Amygdala (tissue), 56 donors: ENCODE measurements around the gene NIFK.
A peak's percentile ranks its signal among the peaks of the same experiment; 100 is the strongest.
"Not testable (repeated sequence)": the region's sequence is repeated elsewhere in the genome, so short reads cannot be mapped to it uniquely, and the experiment has no call there.

ENCODE experiments used
- DNase-seq, 56 donors: peaks; one replicate each; lab custom pipeline; 2025; lab: John Stamatoyannopoulos, UW

NIFK gene

GRCh38 chr2:121697108-121697631, 39.5 kb downstream of the NIFK start:
- no peak for DNase-seq

- DNase-seq, result no peak
These were observed 40.2 kb downstream of the NIFK start for GRCh38 chr2:121696410-121696930.

- no peak for DNase-seq
These were observed 41.6 kb downstream of the NIFK start for GRCh38 chr2:121695171-121695451.

GRCh38 chr2:121694398-121695170, 42.1 kb downstream of the NIFK start:
- no peak for DNase-seq

GRCh38 chr2:121690572-121690971, 46.1 kb downstream of the NIFK start:
- DNase-seq, result not testable (repeated sequence)

- DNase-seq, result no peak
These were observed 46.6 kb downstream of the NIFK start for GRCh38 chr2:121690095-121690494.

DNA sequence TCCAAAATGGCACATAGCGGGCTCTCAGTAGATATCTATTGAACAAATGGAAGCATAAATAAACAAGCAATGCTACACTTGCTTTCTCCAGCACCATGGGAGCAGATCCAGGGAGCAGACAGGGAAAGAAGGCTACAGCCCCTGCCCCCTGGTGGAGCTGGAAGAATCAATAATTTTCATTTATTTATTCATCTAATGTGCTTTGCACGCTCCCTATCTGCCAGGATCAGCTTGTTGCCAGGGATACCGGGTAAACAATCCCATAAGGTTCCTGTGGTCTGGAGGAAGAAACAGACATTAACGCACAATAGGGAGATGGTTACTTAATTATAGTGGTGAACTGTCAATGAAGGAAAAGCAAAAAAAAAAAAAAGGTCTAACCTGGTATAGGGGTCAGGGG, 47.3 kb downstream of the NIFK start:
- DNase-seq, result peak in 2 of 56 donors; percentile 2 to 35

DNA sequence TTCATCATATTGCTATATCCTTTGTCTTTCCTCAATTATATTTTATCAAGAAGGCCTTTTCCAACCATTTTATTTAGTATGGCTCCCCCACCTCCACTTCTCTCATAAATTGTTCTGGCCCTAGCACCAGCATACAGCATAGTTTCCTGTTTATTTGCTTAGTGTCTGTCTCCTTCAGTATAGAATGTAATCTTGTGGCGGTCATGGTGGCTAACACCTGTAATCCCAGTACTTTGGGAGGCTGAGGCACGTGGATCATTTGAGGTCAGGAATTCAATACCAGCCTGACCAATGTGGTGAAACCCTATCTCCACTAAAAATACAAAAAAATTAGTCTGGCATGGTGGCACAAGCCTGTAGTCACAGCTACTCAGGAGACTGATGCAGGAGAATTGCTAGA, 47.9 kb downstream of the NIFK start:
- DNase-seq, result no peak

- no peak for DNase-seq
These were observed 49.8 kb downstream of the NIFK start for GRCh38 chr2:121686902-121687301.

- DNase-seq, result no peak
These were observed 50.5 kb downstream of the NIFK start for GRCh38 chr2:121686218-121686617.

GRCh38 chr2:121682396-121683298, 54.0 kb downstream of the NIFK start:
- no peak for DNase-seq

DNA sequence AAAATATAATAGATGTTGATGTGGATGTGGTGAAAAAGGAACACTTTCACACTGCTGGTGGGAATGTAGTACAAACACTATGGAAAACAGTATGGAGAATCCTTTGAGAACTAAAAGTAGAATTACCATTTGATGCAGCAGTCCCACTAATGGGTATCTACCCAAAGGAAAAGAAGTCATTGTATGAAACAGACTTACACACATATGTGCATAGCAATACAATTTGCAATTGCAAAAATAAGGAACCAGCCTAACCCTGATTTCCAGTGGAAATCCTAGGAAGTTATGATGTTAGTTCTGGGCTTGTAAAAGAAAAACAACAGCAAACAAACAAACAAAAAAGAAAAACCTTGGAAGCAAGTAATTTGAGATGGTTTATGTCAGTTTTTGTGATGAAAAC, 58.8 kb downstream of the NIFK start:
- no peak for DNase-seq
